Measurements from ENCODE around the gene LAMA5. TPM values are rescaled to one million over a fixed set of nuclear protein-coding genes. Genes with fewer than 3 reads are reported as not detected.

LAMA5 gene
- total and polyA plus RNA-seq, 2 of the 8 experiments (the other 6 are each of a cell fraction or from before 2014, with no cell fraction given), result 34.4 to 225 TPM

DNA sequence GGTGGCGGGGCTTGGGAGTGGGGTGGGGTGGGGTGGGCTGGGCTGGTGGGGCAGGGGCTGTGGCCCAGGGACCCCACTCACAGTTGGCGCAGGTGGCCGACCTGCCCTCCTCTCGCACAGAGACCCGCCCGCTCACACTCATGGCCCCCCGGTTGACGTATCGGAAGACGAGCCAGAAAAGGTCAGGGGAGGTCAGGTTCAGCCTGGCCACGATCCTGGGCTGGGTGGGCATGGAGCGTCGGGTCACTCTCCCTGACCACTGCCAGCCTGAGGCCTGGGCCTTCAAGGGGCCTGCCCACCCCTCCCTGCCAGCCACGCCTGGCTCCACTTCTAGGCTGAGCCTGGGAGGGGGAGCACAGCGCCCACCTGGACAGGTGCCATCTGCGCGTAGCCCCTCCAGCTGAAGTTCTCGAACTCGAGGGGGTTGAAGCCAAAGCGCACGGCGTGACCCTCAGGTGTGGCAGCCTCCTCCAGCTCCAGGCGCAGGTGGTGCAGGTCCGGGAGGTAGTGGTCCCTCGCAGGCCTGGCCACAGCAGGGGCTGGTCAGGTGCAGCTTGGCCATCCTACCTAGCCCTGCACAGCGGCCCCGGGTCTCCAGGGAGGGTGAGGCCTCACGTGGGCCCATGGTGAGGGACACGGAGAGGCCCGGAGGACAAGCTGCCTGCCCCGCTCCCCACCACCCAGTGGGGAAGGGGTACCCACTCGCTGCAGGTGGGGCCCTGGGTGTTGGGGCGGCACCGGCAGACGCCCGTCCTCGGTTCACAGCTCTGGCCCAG is 33.1 kb downstream of the LAMA5 start:
- 0 out of 2 replicates have a peak, but pooled peaks cover 3% of the 10 kb centered on the region for H3K79me1 ChIP-seq (ENCODE audit: low read depth, low read length)
- FAIRE-seq, result no peak
- no peak overlapping the region for H2AFZ ChIP-seq (ENCODE audit: low read length)
- no peak overlapping the region for H4K5ac ChIP-seq (ENCODE audit: insufficient read length, low read depth, low read length)
- H2AK5ac ChIP-seq (ENCODE audit: low read depth, low read length), result no peak overlapping the region
- H3K27me3 ChIP-seq (replicated peaks in 1 of 4; ENCODE audit: control insufficient read depth in 3 of 4, extremely low read depth in 1 of 4, insufficient read depth in 3 of 4, low read length in 3 of 4), result no peaks in the 10 kb centered on the region
- no peak overlapping the region for H2BK12ac ChIP-seq (ENCODE audit: low read depth, low read length)
- peaks cover 22 to 82% (median 55%) of the 10 kb centered on the region in 4 experiments for H3K36me3 ChIP-seq (ENCODE audit: control insufficient read depth in 2 of 4, insufficient read depth in 4 of 4, low read length in 3 of 4)
- no peak overlapping the region for H4K8ac ChIP-seq (ENCODE audit: extremely low read depth, insufficient read depth, low read length)
- H3K9ac ChIP-seq (replicated peaks in 1 of 4; ENCODE audit: extremely low read depth in 1 of 4, low read depth in 3 of 4, low read length in 3 of 4), result no peak overlapping the region
- no peak overlapping the region for H2BK15ac ChIP-seq (ENCODE audit: low read length)
- ChIA-PET POLR2A (ENCODE audit: partially characterized antibody) (interaction anchor here (0.7 to 13.3 kb wide), 8 partner anchors 10 to 55 kb away, joined by 3 to 151 read pairs (median 4); partner anchors contain the start of gene ADRM1), CTCF (ENCODE audit: partially characterized antibody) (interaction anchor here (1.0 to 1.2 kb wide), 2 partner anchors 37 to 67 kb away, joined by 3 read pairs; no protein-coding TSS in a partner anchor)
- no peaks in the 10 kb centered on the region; a peak in 1 of 4 replicates for H3K9me3 ChIP-seq (ENCODE audit: insufficient read depth in 2 of 2, low read depth in 1 of 2, low read length in 1 of 2)
- peaks cover 0 to 2% of the 10 kb centered on the region in 2 experiments; a peak in 1 of 4 replicates for H3K79me2 ChIP-seq (ENCODE audit: control insufficient read depth in 1 of 2, insufficient read depth in 2 of 2, low read length in 2 of 2)
- no peaks in the 10 kb centered on the region for H3K23me2 ChIP-seq (ENCODE audit: low read depth, low read length)
- 86% methylated on average over 24 of the region's 37 CpGs; no CpG with 5 or more reads in 1 of the 2 experiments for WGBS, 2 experiments (ENCODE audit: extremely low coverage in 1 of 2, insufficient coverage in 1 of 2, insufficient read length in 1 of 2, insufficient replicate concordance in 2 of 2, low coverage in 1 of 2, low lambda C conversion rate in 2 of 2, missing lambda C conversion rate in 1 of 2)
- TF ChIP-seq POLR2A (IDR thresholded peaks at IDR 0.05; ENCODE audit: control extremely low read depth in 1 of 2, low read depth in 2 of 2, low read length in 2 of 2) (no peak), BACH1 (IDR thresholded peaks at IDR 0.05; ENCODE audit: low read length) (no peak), BRCA1 (IDR thresholded peaks at IDR 0.05; ENCODE audit: low read depth, low read length) (no peak), KDM4A (IDR thresholded peaks at IDR 0.05; ENCODE audit: low read depth, low read length, severe bottlenecking) (no peak), KDM5A (IDR thresholded peaks at IDR 0.05; ENCODE audit: low read length) (no peak), RFX5 (IDR thresholded peaks at IDR 0.05; ENCODE audit: borderline replicate concordance, low read depth, low read length) (no peak), YY1 (IDR thresholded peaks at IDR 0.05; ENCODE audit: low read depth, low read length) (no peak)
- no peaks in the 10 kb centered on the region for H3K4me1 ChIP-seq (replicated peaks in 1 of 4; ENCODE audit: control insufficient read depth in 3 of 4, insufficient read depth in 4 of 4, low read length in 3 of 4)
- no peak overlapping the region for H3K4me3 ChIP-seq (ENCODE audit: extremely low read depth in 1 of 4, insufficient read depth in 2 of 4, low read depth in 3 of 4, low read length in 4 of 4)
- no peak overlapping the region for H3K4me2 ChIP-seq (ENCODE audit: insufficient read depth in 1 of 2, low read depth in 2 of 2, low read length in 2 of 2)
- no peak overlapping the region for H2BK20ac ChIP-seq (ENCODE audit: low read length)
- H4K20me1 ChIP-seq (replicated peaks in 1 of 2; ENCODE audit: control insufficient read depth in 1 of 2, insufficient read depth in 2 of 2, low read length in 2 of 2), result peaks cover 0 to 32% of the 10 kb centered on the region in 2 experiments
- H3K56ac ChIP-seq (replicated peaks; ENCODE audit: insufficient read length, low read depth, low read length), result no peak overlapping the region
- no peak overlapping the region for H3K14ac ChIP-seq (ENCODE audit: insufficient read length)
- H2BK5ac ChIP-seq (ENCODE audit: low read depth, low read length), result no peak overlapping the region; the same call in 1 of the 2 replicates
- H3K27ac ChIP-seq (ENCODE audit: low read depth, low read length), result no peak overlapping the region
- H3K23ac ChIP-seq (ENCODE audit: insufficient read length), result no peak overlapping the region
- H4K91ac ChIP-seq (replicated peaks; ENCODE audit: insufficient read length, low read length), result no peak overlapping the region
- H3K18ac ChIP-seq (ENCODE audit: extremely low read depth, low read length), result no peak overlapping the region
- H3K4ac ChIP-seq (replicated peaks; ENCODE audit: insufficient read length, low read depth, low read length), result no peak overlapping the region
- no peak for DNase-seq (ENCODE audit: low read depth in 1 of 2, low spot score in 2 of 2)
- no peak overlapping the region for H2BK120ac ChIP-seq (replicated peaks; ENCODE audit: low read depth, low read length)

All from H1 (cell line).